ENCODE measurements around the gene GRM5.
"Not testable (repeated sequence)": the region's sequence is repeated elsewhere in the genome, so short reads cannot be mapped to it uniquely, and the experiment has no call there.

GRM5 gene

GRCh38 chr11:88849368-88849767 is 216.4 kb downstream of the GRM5 start:
- no peak overlapping the region for H3K4me3 ChIP-seq (ENCODE audit: low read length)
- no peak for TF ChIP-seq CTCF (conservative IDR thresholded peaks at IDR 0.05; ENCODE audit: low read depth, low read length)
- no peak for DNase-seq (ENCODE audit: low read depth)

- DNase-seq (ENCODE audit: low read depth): not testable (repeated sequence)
These were observed 219.5 kb downstream of the GRM5 start for GRCh38 chr11:88846266-88846665.

GRCh38 chr11:88844941-88845340 is 220.8 kb downstream of the GRM5 start:
- not testable (repeated sequence) for H3K4me3 ChIP-seq (ENCODE audit: low read length); DNase-seq (ENCODE audit: low read depth)

More at GRCh38 chr11:88846266-88846665, 219.5 kb downstream of the GRM5 start:
- not testable (repeated sequence) for H3K4me3 ChIP-seq (ENCODE audit: low read length)

- not testable (repeated sequence) for H3K4me3 ChIP-seq (ENCODE audit: low read length); DNase-seq (ENCODE audit: low read depth)
These were observed 221.9 kb downstream of the GRM5 start for GRCh38 chr11:88843766-88844426.

GRCh38 chr11:88838139-88838538 is 227.6 kb downstream of the GRM5 start:
- DNase-seq (ENCODE audit: low read depth); H3K4me3 ChIP-seq (ENCODE audit: low read length): not testable (repeated sequence)

- not testable (repeated sequence) for DNase-seq (ENCODE audit: low read depth); H3K4me3 ChIP-seq (ENCODE audit: low read length)
These were observed 230.1 kb downstream of the GRM5 start for GRCh38 chr11:88835709-88836108.

- DNase-seq (ENCODE audit: low read depth): no peak
- TF ChIP-seq CTCF (conservative IDR thresholded peaks at IDR 0.05; ENCODE audit: low read depth, low read length): no peak
These were observed 234.4 kb downstream of the GRM5 start for GRCh38 chr11:88831303-88831890.

GRCh38 chr11:88827018-88827676 is 238.6 kb downstream of the GRM5 start:
- DNase-seq (ENCODE audit: low read depth): no peak
- no peak overlapping the region for H3K4me3 ChIP-seq (ENCODE audit: low read length)
- TF ChIP-seq CTCF (conservative IDR thresholded peaks at IDR 0.05; ENCODE audit: low read depth, low read length): no peak

More at GRCh38 chr11:88831303-88831890, 234.4 kb downstream of the GRM5 start:
- H3K4me3 ChIP-seq (ENCODE audit: low read length): no peak overlapping the region

GRCh38 chr11:88819616-88820015 is 246.2 kb downstream of the GRM5 start:
- H3K4me3 ChIP-seq (ENCODE audit: low read length): no peak overlapping the region
- DNase-seq (ENCODE audit: low read depth): no peak
- no peak for TF ChIP-seq CTCF (conservative IDR thresholded peaks at IDR 0.05; ENCODE audit: low read depth, low read length)
